ENCODE results near the gene RND3. TPM values are rescaled to one million over a fixed set of nuclear protein-coding genes. Genes with fewer than 3 reads are reported as not detected.

The RND3 gene
- total RNA-seq, 4 donors from 2014 or later: 35.5 to 66.8 (median 47.6) TPM

- 82 to 84% methylated on average over 1 of the region's 1 CpG for WGBS, 2 donors
- no peak for DNase-seq (ENCODE audit: low spot score in 2 of 2)
- intact Hi-C loops (cut with DNase I; ENCODE audit: low total_unique reads): no loop called here
- TF ChIP-seq CTCF (IDR thresholded peaks at IDR 0.05) (no peak), POLR2A (IDR thresholded peaks at IDR 0.05) (no peak)
- H3K4me3 ChIP-seq (ENCODE audit: low read depth, poor library complexity, severe bottlenecking): no peak overlapping the region
Observed at GRCh38 chr2:150459281-150459680, 28.2 kb downstream of the RND3 start.

- no peak overlapping the region for H3K4me3 ChIP-seq (ENCODE audit: low read depth, poor library complexity, severe bottlenecking)
- no peak for TF ChIP-seq POLR2A (IDR thresholded peaks at IDR 0.05)
- no peak for TF ChIP-seq CTCF (IDR thresholded peaks at IDR 0.05)
- no peak for DNase-seq (ENCODE audit: low spot score in 2 of 2)
- intact Hi-C loops (cut with DNase I; ENCODE audit: low total_unique reads): no loop called here
- WGBS, 2 donors: 78 to 80% methylated on average over 3 of the region's 3 CpGs
Observed at GRCh38 chr2:150450765-150451164, 36.7 kb downstream of the RND3 start.

- WGBS, 2 donors: 26 to 38% methylated on average over 3 of the region's 3 CpGs
- intact Hi-C loops (cut with DNase I; ENCODE audit: low total_unique reads): no loop called here
- no peak overlapping the region for H3K4me3 ChIP-seq (ENCODE audit: low read depth, poor library complexity, severe bottlenecking)
- TF ChIP-seq CTCF (IDR thresholded peaks at IDR 0.05): no peak
- no peak for DNase-seq (ENCODE audit: low spot score in 2 of 2)
Observed at GRCh38 chr2:150449856-150450255, 37.6 kb downstream of the RND3 start.

GRCh38 chr2:150445398-150445797 lies 42.1 kb downstream of the RND3 start:
- H3K4me3 ChIP-seq (ENCODE audit: low read depth, poor library complexity, severe bottlenecking): no peak overlapping the region
- TF ChIP-seq POLR2A (IDR thresholded peaks at IDR 0.05): no peak
- TF ChIP-seq CTCF (IDR thresholded peaks at IDR 0.05): no peak
- 89% methylated on average over 1 of the region's 1 CpG for WGBS, 2 donors
- no peak for DNase-seq (ENCODE audit: low spot score in 2 of 2)
- intact Hi-C loops (cut with DNase I; ENCODE audit: low total_unique reads): no loop called here

- intact Hi-C loops (cut with DNase I; ENCODE audit: low total_unique reads): no loop called here
- DNase-seq (ENCODE audit: low spot score in 2 of 2): no peak
- WGBS, 2 donors: 74 to 85% methylated on average over 1 of the region's 1 CpG
- no peak overlapping the region for H3K4me3 ChIP-seq (ENCODE audit: low read depth, poor library complexity, severe bottlenecking)
- TF ChIP-seq POLR2A (IDR thresholded peaks at IDR 0.05) (no peak), CTCF (IDR thresholded peaks at IDR 0.05) (no peak)
Observed at GRCh38 chr2:150442484-150442883, 45.0 kb downstream of the RND3 start.

GRCh38 chr2:150441784-150442183 lies 45.7 kb downstream of the RND3 start:
- 23 to 36% methylated on average over 2 of the region's 2 CpGs for WGBS, 2 donors
- intact Hi-C loops (cut with DNase I; ENCODE audit: low total_unique reads): no loop called here
- no peak for TF ChIP-seq CTCF (IDR thresholded peaks at IDR 0.05)
- no peak for TF ChIP-seq POLR2A (IDR thresholded peaks at IDR 0.05)
- no peak overlapping the region for H3K4me3 ChIP-seq (ENCODE audit: low read depth, poor library complexity, severe bottlenecking)
- no peak for DNase-seq (ENCODE audit: low spot score in 2 of 2)
